Ectodermal cell (in vitro differentiated cells): Measurements from ENCODE around the gene MIER2.

Experiments
- H3K27ac ChIP-seq: 2 replicates; pipeline ENCODE4 v1.7.0; 2013; ENCODE audit warnings: mild to moderate bottlenecking, low read depth, low read length; ENCODE audit not compliant: insufficient read depth, poor library complexity, severe bottlenecking
- H3K27me3 ChIP-seq: 2 replicates; pipeline ENCODE4 v1.7.0; 2013; ENCODE audit warnings: mild to moderate bottlenecking, low read length; ENCODE audit not compliant: insufficient read depth, control insufficient read depth, poor library complexity, severe bottlenecking
- H3K36me3 ChIP-seq: one replicate; pipeline ENCODE4 v1.7.0; 2013; ENCODE audit warnings: low read length; ENCODE audit not compliant: control insufficient read depth, insufficient read depth
- H3K4me1 ChIP-seq: one replicate; pipeline ENCODE4 v1.7.0; 2013; ENCODE audit warnings: low read length; ENCODE audit not compliant: control insufficient read depth, insufficient read depth
- H3K4me3 ChIP-seq: 2 replicates; pipeline ENCODE4 v1.7.0; 2013; ENCODE audit warnings: low read depth, low read length, control low read depth; ENCODE audit not compliant: insufficient read depth
- H3K9me3 ChIP-seq: 2 replicates; pipeline ENCODE4 v1.7.0; 2013; ENCODE audit warnings: mild to moderate bottlenecking, low read length, moderate library complexity; ENCODE audit not compliant: control insufficient read depth
- WGBS, 2 experiments: methylation state at CpG; one replicate each; pipeline ENCODE4 v1.1.7; 2013; ENCODE audit warnings: missing lambda C conversion rate in 2 of 2; 5-methylcytosine and 5-hydroxymethylcytosine counted together

The MIER2 gene

DNA sequence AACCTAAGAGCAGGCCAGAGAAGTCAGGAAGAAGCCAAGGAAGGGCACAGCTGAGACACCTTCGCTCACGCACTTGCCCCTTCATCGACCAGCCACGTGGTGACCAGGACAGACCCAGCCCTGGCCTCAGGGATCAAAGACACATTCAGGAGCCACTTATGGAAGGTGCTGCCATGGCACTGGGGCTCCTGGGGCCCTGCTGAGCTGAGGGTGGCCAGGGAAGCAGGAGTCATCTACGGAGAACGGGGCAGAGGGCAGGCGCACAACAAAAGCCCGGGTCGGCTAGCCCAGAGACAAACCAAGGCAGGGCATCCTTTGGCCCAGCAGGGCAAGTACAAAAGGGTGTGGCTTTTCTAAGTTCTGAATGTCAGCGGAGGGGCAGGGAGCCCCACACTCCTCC, 55.7 kb downstream of the MIER2 start:
- no peak overlapping the region for H3K4me3 ChIP-seq
- no peaks in the 10 kb centered on the region for H3K36me3 ChIP-seq
- H3K27ac ChIP-seq = no peak overlapping the region
- H3K9me3 ChIP-seq = no peaks in the 10 kb centered on the region
- H3K4me1 ChIP-seq = peaks cover 10% of the 10 kb centered on the region
- WGBS, 2 experiments = 77 to 78% methylated on average over 10 of the region's 10 CpGs
- H3K27me3 ChIP-seq = peaks cover 46% of the 10 kb centered on the region

DNA sequence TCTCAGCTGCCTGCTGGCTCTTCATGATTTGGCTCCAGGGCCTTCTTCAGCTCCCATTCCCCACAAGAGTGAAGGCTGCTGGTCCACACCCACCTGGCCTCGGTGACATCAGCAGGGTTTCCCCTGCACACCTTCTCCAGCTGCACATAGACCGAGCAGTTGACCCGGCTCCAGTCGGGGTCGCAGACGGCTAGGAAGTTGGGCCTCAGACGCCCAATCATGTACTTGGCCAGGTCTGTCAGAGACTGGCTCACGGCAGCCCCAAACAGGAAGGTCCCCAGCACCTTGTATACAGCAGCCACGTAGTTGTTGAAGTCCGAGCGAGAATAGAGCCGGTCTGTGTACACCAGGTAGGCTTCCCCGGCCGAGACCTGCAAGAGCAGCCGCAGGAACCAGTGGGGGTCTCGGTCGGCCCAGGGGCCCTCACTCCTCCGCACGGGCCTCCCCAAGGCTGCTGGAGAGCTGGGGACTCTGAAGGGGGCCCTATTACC, 57.2 kb downstream of the MIER2 start:
- Histone ChIP-seq H3K27me3 (peaks cover 32% of the 10 kb centered on the region), H3K4me1 (peaks cover 10% of the 10 kb centered on the region), H3K27ac (no peak overlapping the region), H3K4me3 (no peak overlapping the region), H3K36me3 (no peaks in the 10 kb centered on the region), H3K9me3 (no peaks in the 10 kb centered on the region)
- 95% methylated on average over 19 of the region's 19 CpGs for WGBS, 2 experiments

DNA sequence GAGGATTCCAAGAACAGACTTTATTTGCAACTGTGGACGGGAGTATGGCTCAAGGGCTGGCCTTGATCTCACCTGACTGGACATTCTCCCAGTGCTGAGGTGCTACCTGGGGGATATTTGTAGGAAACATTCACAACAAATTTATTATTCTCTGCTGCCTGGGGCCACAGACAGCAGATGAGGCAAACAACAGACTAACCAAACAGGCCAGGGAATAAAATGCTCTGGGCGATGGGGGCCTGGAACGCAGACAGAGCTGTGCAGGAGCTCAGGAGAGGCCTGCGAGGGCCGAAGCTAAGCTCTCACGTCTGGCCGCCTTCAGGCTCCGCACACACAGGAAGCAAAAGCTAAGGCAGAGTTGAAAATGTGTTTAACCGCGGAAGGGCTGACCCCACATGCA, 61.2 kb downstream of the MIER2 start:
- H3K4me3 ChIP-seq = no peak overlapping the region
- H3K27me3 ChIP-seq = no peaks in the 10 kb centered on the region
- WGBS, 2 experiments = 93% methylated on average over 10 of the region's 10 CpGs
- H3K36me3 ChIP-seq = no peaks in the 10 kb centered on the region
- H3K4me1 ChIP-seq = peaks cover 17% of the 10 kb centered on the region
- no peak overlapping the region for H3K27ac ChIP-seq
- H3K9me3 ChIP-seq = no peaks in the 10 kb centered on the region

DNA sequence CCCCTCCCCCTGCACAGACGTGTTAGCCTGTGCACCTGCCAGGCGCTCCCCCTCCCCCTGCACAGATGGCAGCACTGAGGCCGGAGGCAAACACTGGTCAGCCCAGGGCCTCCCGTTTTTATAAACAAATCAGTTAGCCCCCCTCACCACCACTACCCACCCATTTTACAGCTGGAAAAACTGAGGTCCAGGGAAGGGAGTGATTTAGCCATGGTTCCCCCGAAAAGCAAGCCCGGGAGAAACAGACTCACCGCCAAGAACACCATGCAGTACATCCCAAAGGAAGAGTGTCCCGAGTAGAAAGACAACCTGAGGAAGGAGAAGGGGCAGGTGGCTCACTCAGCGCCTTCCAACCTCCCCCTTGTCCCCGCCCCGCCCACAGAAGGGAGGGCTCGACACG, 62.1 kb downstream of the MIER2 start:
- 84 to 88% methylated on average over 13 of the region's 13 CpGs for WGBS, 2 experiments
- peaks cover 17% of the 10 kb centered on the region for H3K4me1 ChIP-seq
- no peaks in the 10 kb centered on the region for H3K27me3 ChIP-seq
- H3K4me3 ChIP-seq = no peak overlapping the region
- H3K27ac ChIP-seq = no peak overlapping the region
- no peaks in the 10 kb centered on the region for H3K9me3 ChIP-seq
- H3K36me3 ChIP-seq = no peaks in the 10 kb centered on the region

DNA sequence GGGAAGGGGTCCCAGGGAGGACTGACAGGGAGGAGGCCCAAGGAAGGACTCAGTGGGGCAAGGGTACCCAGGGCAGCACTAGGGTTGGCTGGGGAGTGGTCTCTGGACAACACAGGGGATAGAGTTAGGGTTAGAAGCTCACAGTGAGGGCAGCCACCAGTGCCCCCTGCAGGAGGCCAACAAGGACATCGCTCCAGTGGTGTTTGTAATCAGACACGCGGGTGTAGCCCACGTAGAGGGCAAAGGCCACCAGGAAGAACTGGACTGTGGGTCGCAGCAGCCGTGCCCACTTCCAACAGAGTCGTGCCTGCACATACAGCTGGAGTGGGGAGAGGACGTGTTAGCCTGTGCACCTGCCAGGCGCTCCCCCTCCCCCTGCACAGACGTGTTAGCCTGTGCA, 62.6 kb downstream of the MIER2 start:
- Histone ChIP-seq H3K4me3 (no peak overlapping the region), H3K4me1 (peaks cover 17% of the 10 kb centered on the region), H3K27me3 (peaks cover under 1% of the 10 kb centered on the region), H3K27ac (no peak overlapping the region), H3K9me3 (no peaks in the 10 kb centered on the region), H3K36me3 (no peaks in the 10 kb centered on the region)
- WGBS, 2 experiments = 89 to 92% methylated on average over 10 of the region's 10 CpGs

DNA sequence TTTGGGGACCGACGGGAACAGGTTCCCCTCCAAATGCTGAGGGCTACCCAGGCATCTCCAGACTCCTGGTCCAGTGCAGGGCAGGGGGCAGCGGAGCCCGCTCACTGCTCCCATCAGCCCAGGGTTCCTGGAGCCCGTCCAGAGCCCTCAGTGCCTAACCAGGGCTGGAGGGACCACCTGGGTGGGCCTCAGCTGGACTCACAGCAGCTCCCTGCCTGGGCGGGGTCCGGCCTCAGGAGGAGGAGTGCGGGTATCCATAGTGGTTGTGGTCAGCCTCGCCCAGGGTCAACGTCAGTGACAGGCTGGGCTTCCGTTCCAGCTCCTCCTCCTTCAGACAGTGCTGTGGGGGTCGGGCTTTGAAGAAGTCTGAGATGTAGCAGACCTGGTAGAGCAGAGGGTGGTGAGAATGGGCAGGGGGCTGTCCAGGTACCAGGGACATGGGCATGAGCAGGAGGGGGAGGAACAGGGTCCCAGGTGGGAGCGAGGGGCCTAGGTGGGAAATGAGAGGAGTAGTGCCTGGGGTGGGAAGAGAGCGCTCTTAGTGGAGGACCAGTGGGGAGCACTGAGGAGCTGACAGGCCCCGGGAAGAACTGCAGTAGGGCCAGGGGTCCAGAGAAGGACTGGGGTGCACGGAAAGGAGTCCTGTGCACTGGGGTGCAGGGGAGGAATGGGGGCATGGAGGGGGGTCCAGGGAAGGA, 63.3 kb downstream of the MIER2 start:
- Histone ChIP-seq H3K27ac (no peak overlapping the region), H3K4me3 (no peak overlapping the region), H3K4me1 (peaks cover 17% of the 10 kb centered on the region), H3K36me3 (no peaks in the 10 kb centered on the region), H3K9me3 (no peaks in the 10 kb centered on the region), H3K27me3 (peaks cover 4% of the 10 kb centered on the region)
- 82 to 86% methylated on average over 16 of the region's 16 CpGs for WGBS, 2 experiments

DNA sequence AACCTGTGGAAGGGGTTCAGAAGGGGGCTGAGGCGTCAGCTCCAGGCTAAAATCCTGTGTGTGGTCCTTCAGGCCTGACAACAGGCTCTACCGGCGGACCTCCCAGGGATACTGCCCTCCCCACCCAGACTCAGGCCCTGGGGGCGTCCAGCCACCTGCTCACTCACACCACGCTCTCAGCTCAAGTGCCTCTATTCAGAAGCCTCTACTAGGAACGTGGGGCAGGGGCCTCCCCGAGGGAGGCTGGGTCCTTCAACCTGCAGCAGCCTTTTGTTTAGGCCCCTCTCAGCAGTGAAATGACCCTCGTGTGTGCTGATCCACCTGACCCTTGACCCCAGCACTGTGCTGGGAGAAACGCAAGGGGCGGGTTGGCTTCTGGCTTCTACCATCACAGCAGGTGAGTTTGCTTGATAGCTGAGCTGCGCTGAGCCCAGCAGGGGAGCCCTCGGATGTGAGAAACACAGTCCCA, 64.0 kb downstream of the MIER2 start:
- Histone ChIP-seq H3K27ac (no peak overlapping the region), H3K36me3 (no peaks in the 10 kb centered on the region), H3K4me1 (peaks cover 17% of the 10 kb centered on the region), H3K27me3 (peaks cover 4% of the 10 kb centered on the region), H3K9me3 (no peaks in the 10 kb centered on the region), H3K4me3 (no peak overlapping the region)
- 23 to 26% methylated on average over 12 of the region's 12 CpGs for WGBS, 2 experiments

DNA sequence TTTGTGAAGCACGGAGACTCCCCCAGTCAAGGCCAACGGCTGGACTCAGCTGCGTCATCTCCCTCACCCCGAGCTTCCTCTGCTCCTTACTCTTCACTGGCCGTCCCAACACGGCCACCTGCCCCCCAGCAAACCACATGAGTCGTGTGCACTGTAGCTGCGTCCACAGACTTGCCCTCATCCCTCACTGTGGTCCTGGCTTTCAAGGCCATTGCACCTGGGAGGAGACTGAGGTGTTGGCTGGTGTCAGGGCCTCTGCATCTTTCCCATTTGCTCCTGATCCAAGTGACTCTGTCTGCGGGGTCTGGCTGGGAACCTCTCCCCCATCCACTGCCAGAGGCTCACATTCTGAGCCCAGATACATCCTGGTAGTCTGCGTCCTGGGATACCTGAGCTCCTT, 64.9 kb downstream of the MIER2 start:
- Histone ChIP-seq H3K4me1 (peaks cover 17% of the 10 kb centered on the region), H3K27me3 (peaks cover 4% of the 10 kb centered on the region), H3K4me3 (no peak overlapping the region), H3K36me3 (no peaks in the 10 kb centered on the region), H3K9me3 (no peaks in the 10 kb centered on the region), H3K27ac (no peak overlapping the region)
- 93 to 94% methylated on average over 10 of the region's 10 CpGs for WGBS, 2 experiments

DNA sequence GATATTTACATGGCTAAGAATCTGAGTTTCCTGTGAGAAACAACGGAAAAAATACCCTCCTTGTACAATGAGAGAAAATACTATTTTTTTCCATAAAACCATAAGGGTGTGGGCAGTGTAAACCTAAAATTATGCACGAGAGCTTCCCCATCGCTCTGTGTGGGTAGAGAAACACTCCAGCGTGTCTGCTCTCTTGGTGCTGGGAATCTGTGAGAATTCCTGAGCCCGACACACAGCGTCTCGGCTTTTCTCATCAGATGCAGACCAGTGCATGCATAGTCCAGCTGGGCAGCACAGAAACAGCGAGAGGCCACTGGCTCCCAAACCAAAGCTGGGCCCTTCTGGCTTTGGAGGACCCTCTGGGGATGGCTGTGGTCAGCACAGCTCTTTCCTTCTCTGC, 65.4 kb downstream of the MIER2 start:
- Histone ChIP-seq H3K4me1 (peaks cover 17% of the 10 kb centered on the region), H3K27ac (no peak overlapping the region), H3K27me3 (peaks cover 4% of the 10 kb centered on the region), H3K4me3 (no peak overlapping the region), H3K9me3 (no peaks in the 10 kb centered on the region), H3K36me3 (no peaks in the 10 kb centered on the region)
- 94 to 96% methylated on average over 7 to 8 of the region's 8 CpGs for WGBS, 2 experiments

DNA sequence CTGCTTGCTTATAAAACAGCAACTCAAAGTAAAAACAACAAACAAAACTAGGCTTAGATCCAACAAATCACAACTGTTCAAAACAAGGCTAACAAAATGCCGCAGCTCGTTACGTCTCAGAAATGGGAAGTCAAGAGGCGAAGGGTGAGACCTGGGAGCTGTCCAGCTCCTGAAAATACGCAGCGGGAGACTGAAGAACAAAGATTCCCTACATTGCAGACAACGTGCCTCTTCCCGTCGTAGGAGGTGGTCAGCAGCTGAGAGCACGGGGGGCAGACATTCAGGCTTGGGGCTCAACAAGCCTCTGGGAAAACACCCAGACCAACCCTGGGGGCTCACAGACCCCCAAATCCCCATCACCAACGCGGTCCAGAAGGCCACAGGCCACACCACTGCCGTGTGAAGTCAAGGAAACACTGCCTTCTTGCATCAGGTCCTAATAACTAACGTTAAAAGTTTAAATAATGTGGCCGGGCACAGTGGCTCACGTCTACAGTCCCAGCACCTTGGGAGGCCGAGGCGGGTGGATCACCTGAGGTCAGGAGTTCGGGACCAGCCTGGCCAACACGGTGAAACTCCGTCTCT, 66.9 kb downstream of the MIER2 start:
- no peak overlapping the region for H3K4me3 ChIP-seq
- 42 to 46% methylated on average over 21 of the region's 21 CpGs for WGBS, 2 experiments
- H3K9me3 ChIP-seq = no peaks in the 10 kb centered on the region
- peaks cover 17% of the 10 kb centered on the region for H3K4me1 ChIP-seq
- H3K27me3 ChIP-seq = peaks cover 4% of the 10 kb centered on the region
- no peaks in the 10 kb centered on the region for H3K36me3 ChIP-seq
- H3K27ac ChIP-seq = no peak overlapping the region
